Peyer's patch (tissue), 4 donors: ENCODE results near the gene NTNG1. TPM values are rescaled to one million over a fixed set of nuclear protein-coding genes. Genes with fewer than 3 reads are reported as not detected.

ENCODE experiments used
- DNase-seq, 3 donors: peaks; one replicate each; pipeline ENCODE4 v3.0.0-alpha.2; 2017 to 2019
- H3K27ac ChIP-seq, 4 donors: fragments of 200-600 bp; sonication (generic); one replicate each; pipeline ENCODE4 v1.5.1; 2016 to 2019
- H3K27me3 ChIP-seq, 2 donors: fragments of 200-600 bp; sonication (generic); one replicate each; pipeline ENCODE4 v1.5.1; 2019
- H3K36me3 ChIP-seq, 3 donors: fragments of 200-600 bp; sonication (generic); one replicate each; pipeline ENCODE4 v1.5.1; 2016 to 2019
- H3K4me1 ChIP-seq, 4 donors: fragments of 200-600 bp; sonication (generic); one replicate each; pipeline ENCODE4 v1.5.1; 2016 to 2019
- H3K4me3 ChIP-seq, 4 donors: fragments of 200-600 bp; sonication (generic); 1 replicate in 3 of 4; 2 replicates in 1 of 4; pipeline ENCODE4 v1.5.1; 2016 to 2019; ENCODE audit warnings: mild to moderate bottlenecking in 1 of 4
- H3K9me3 ChIP-seq, 4 donors: fragments of 200-600 bp; sonication (generic); one replicate each; pipeline ENCODE4 v1.5.1; 2016 to 2019; ENCODE audit warnings: mild to moderate bottlenecking in 1 of 4
- CTCF ChIP-seq, 6 experiments: fragments of 450-650 bp in 4 of 6; fragments of 200-600 bp in 2 of 6; sonication (generic) in 1 of 6; IDR thresholded peaks; one replicate each; pipeline ENCODE4 v1.5.1; 2017 to 2019; ENCODE audit warnings: antibody characterized with exemption in 6 of 6, mild to moderate bottlenecking in 3 of 6, moderate library complexity in 1 of 6
- POLR2A ChIP-seq, 2 donors: fragments of 450-650 bp; IDR thresholded peaks; one replicate each; pipeline ENCODE4 v1.5.1; 2017; ENCODE audit warnings: antibody characterized with exemption in 2 of 2, mild to moderate bottlenecking in 2 of 2, moderate library complexity in 2 of 2
- total RNA-seq, 4 donors: library from RNA; depleted of rRNA; stranded (reverse); fragments of >200 nt; gene quantifications; one replicate each; pipeline ENCODE4 v1.1.0, GENCODE V29; 2016

NTNG1 gene
- total RNA-seq, 4 donors from 2014 or later = 17.3 TPM; not detected in 3

DNA sequence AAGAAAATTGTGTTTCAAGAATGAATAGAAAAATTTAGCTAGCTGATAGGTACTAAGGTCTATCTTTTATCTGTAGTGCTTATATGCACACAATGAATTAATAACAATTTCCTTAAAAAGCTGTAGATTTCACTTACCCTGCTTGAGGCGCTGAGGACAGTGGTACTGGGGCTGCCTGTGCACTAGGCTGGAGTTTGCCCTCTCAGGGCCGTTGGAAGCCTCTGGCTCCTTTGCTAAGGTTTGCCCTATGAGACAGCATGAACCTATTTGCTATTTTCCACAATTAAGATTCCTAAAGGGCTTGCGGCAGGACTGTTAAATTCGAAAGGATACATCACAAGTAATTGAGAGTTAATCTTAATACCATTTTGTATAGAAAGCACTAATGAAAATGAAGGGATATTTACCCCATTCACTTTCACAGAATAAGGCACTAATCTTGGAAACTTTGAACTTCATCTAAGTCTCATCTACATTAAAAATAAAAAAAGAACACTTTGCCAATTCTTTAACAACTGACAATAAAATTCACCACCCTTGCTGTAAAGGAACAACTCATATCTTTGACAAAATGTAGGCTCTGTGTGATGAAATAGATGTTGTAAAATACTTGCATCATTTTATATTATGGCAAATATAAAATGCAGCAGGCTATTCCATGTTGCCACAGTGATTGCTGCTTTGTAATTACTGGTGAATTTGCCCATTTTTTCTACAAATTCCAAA is 293.0 kb downstream of the NTNG1 start:
- Histone ChIP-seq H3K27ac (no peak overlapping the region), H3K9me3 (no peaks in the 10 kb centered on the region), H3K36me3 (no peaks in the 10 kb centered on the region), H3K4me3 (no peak overlapping the region), H3K4me1 (peaks cover 0 to 3% (median 0%) of the 10 kb centered on the region in 4 donors), H3K27me3 (no peaks in the 10 kb centered on the region)
- no peak for DNase-seq
- TF ChIP-seq CTCF (IDR thresholded peaks at IDR 0.05) (no peak), POLR2A (IDR thresholded peaks at IDR 0.05) (no peak)

DNA sequence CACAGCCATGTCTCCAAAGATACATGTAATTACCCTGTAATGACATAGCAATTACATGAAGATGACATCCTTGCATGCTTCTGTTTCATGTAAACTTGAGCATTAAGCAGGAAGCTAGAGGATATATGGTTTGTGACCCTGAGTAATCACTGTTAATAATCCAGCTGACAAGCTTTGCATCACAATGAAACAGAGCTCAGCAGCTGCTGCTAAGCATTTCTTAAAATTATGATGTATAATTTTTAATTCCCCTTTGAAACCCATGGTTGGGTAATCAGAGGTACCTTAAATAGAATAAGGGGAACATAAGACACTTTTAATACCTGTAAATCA is 293.5 kb downstream of the NTNG1 start:
- H3K36me3 ChIP-seq = no peaks in the 10 kb centered on the region
- no peak for DNase-seq
- H3K9me3 ChIP-seq = no peaks in the 10 kb centered on the region
- no peak overlapping the region for H3K27ac ChIP-seq
- peaks cover 0 to 3% (median 0%) of the 10 kb centered on the region in 4 donors for H3K4me1 ChIP-seq
- no peaks in the 10 kb centered on the region for H3K27me3 ChIP-seq
- no peak overlapping the region for H3K4me3 ChIP-seq
- TF ChIP-seq CTCF (IDR thresholded peaks at IDR 0.05) = no peak
- TF ChIP-seq POLR2A (IDR thresholded peaks at IDR 0.05) = no peak

GRCh38 chr1:107436552-107437241 is 295.9 kb downstream of the NTNG1 start:
- no peaks in the 10 kb centered on the region for H3K36me3 ChIP-seq
- H3K27me3 ChIP-seq = no peaks in the 10 kb centered on the region
- H3K27ac ChIP-seq = no peak overlapping the region
- TF ChIP-seq CTCF (IDR thresholded peaks at IDR 0.05) (no peak), POLR2A (IDR thresholded peaks at IDR 0.05) (no peak)
- peaks cover 0 to 3% (median 0%) of the 10 kb centered on the region in 4 donors for H3K4me1 ChIP-seq
- H3K4me3 ChIP-seq = no peak overlapping the region
- no peak for DNase-seq
- H3K9me3 ChIP-seq = no peaks in the 10 kb centered on the region

GRCh38 chr1:107439567-107439966 is 298.7 kb downstream of the NTNG1 start:
- H3K4me3 ChIP-seq = no peak overlapping the region
- TF ChIP-seq CTCF (IDR thresholded peaks at IDR 0.05) (no peak), POLR2A (IDR thresholded peaks at IDR 0.05) (no peak)
- DNase-seq = no peak
- H3K36me3 ChIP-seq = no peaks in the 10 kb centered on the region
- H3K9me3 ChIP-seq = no peaks in the 10 kb centered on the region
- H3K27me3 ChIP-seq = no peaks in the 10 kb centered on the region
- H3K27ac ChIP-seq = no peak overlapping the region
- H3K4me1 ChIP-seq = peaks cover 0 to under 1% (median 0%) of the 10 kb centered on the region in 4 donors

GRCh38 chr1:107442551-107442950 is 301.7 kb downstream of the NTNG1 start:
- H3K4me3 ChIP-seq = no peak overlapping the region
- H3K27ac ChIP-seq = no peak overlapping the region
- TF ChIP-seq POLR2A (IDR thresholded peaks at IDR 0.05) (no peak), CTCF (IDR thresholded peaks at IDR 0.05) (no peak)
- H3K4me1 ChIP-seq = no peaks in the 10 kb centered on the region
- DNase-seq = no peak
- no peaks in the 10 kb centered on the region for H3K36me3 ChIP-seq
- H3K9me3 ChIP-seq = no peaks in the 10 kb centered on the region
- H3K27me3 ChIP-seq = no peaks in the 10 kb centered on the region
